ENCODE data around the gene CARMIL1. TPM values are rescaled to one million over a fixed set of nuclear protein-coding genes. Genes with fewer than 3 reads are reported as not detected.

Gene CARMIL1
- total RNA-seq, 1 donor: 38.7 TPM

DNA sequence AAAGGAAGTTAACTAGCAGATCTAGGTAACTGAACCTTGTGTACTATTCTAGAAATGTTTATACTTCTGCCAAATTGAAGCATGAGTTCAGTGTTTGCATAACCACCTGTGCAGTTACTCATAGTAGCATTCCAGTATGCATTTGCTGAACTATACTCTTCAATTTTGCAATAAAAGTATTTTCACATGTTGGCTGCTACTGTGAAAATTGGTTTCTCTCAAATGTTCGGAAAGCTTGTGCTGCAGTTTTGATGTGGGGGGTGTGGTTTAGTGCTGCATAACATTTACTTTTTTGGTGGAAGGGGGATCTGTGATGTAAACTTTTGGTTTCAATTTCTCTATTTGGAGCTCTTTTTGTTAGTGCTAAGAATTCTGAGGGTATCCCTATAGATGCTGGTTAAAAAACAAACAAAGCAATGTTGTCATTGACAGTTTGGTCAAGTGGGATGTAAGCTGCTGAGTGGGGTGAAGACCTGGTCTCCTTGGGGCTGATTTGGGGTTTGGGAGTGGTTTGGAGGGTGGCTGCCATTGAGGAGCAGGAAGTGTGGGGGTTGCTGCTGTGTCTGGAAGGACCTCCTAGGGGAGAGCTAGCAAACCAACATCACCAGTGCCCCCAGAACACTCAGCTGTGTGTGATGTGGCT is 87.8 kb downstream of the CARMIL1 start:
- no peak overlapping the region for H3K4me3 ChIP-seq (ENCODE audit: low read depth, low read length)
- DNase-seq (ENCODE audit: low read depth): peak; percentile 16
- TF ChIP-seq CTCF (IDR thresholded peaks at IDR 0.05; ENCODE audit: insufficient read depth, low read length): no peak

GRCh38 chr6:25369036-25369432 is 89.9 kb downstream of the CARMIL1 start:
- DNase-seq (ENCODE audit: low read depth): no peak
- no peak for TF ChIP-seq CTCF (IDR thresholded peaks at IDR 0.05; ENCODE audit: insufficient read depth, low read length)
- no peak overlapping the region for H3K4me3 ChIP-seq (ENCODE audit: low read depth, low read length)

GRCh38 chr6:25369433-25370177 is 90.4 kb downstream of the CARMIL1 start:
- peak; percentile 50 for DNase-seq (ENCODE audit: low read depth)
- no peak overlapping the region for H3K4me3 ChIP-seq (ENCODE audit: low read depth, low read length)
- no peak for TF ChIP-seq CTCF (IDR thresholded peaks at IDR 0.05; ENCODE audit: insufficient read depth, low read length)

DNA sequence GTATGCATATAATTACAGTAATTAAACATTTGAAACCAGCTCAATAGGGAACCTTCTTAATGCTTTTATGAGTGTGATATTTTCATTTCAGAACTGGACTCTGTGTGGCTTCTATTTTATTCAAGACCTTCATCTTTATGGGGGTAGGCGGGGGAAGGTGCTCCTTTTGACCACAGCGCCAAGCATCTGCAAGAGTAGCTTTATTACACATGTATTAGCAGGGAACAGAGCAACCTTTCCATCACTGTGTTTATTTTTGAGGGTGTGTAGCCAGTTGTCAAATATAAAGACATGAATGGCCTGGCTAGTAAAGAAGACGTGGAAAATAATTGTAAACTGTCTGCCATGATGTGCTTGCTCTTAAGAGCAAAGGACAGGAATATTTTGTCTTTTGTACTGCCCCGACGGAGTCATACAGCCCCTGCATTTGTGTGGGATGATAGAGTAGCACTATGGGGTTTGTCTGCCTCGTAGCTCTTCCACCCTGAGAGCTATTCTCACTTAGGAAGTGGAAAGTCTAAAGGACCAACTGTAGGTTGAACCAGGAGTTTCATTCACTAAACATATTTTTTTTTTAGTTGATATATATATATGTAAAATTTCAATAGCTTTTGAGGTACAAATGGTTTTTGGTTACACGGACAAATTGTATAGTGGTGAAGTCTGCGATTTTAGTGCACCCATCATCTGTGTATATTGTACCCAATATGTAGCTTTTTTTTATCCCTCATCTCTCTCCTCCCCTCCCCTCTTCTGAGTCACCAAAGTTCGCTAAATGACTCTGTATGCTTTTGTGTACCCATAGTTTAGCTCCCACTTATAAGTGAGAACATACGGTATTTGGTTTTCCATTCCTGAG is 91.2 kb downstream of the CARMIL1 start:
- no peak for DNase-seq (ENCODE audit: low read depth)
- no peak for TF ChIP-seq CTCF (IDR thresholded peaks at IDR 0.05; ENCODE audit: insufficient read depth, low read length)
- no peak overlapping the region for H3K4me3 ChIP-seq (ENCODE audit: low read depth, low read length)

- no peak overlapping the region for H3K4me3 ChIP-seq (ENCODE audit: low read depth, low read length)
- no peak for TF ChIP-seq CTCF (IDR thresholded peaks at IDR 0.05; ENCODE audit: insufficient read depth, low read length)
- DNase-seq (ENCODE audit: low read depth): no peak
Observed at GRCh38 chr6:25371037-25371347, 91.8 kb downstream of the CARMIL1 start.

- no peak for DNase-seq (ENCODE audit: low read depth)
- H3K4me3 ChIP-seq (ENCODE audit: low read depth, low read length): no peak overlapping the region
- TF ChIP-seq CTCF (IDR thresholded peaks at IDR 0.05; ENCODE audit: insufficient read depth, low read length): no peak
Observed at GRCh38 chr6:25375125-25375524, 96.0 kb downstream of the CARMIL1 start.
